PFSK-1 (cell line): Measurements from ENCODE around the gene TOP2A.

Experiments used
- FOXP2 ChIP-seq: optimal IDR thresholded peaks from 2 replicates; pipeline ENCODE3; 2011; ENCODE audit warnings: borderline replicate concordance, control low read depth, inconsistent platforms; ENCODE audit not compliant: insufficient read depth; ENCODE audit errors: extremely low read length, extremely low read depth
- POLR2AphosphoS5 ChIP-seq: IDR thresholded peaks from 2 replicates; pipeline ENCODE4 v1.6.1; 2012; ENCODE audit warnings: low read depth, mild to moderate bottlenecking, control low read depth, low read length, moderate library complexity
- REST ChIP-seq, 2 experiments: IDR thresholded peaks; 2 replicates each; pipeline versions ENCODE4 v1.6.1 to v1.8.0; 2011 to 2012; ENCODE audit warnings: low read depth in 2 of 2, low read length in 2 of 2, control low read depth in 1 of 2, inconsistent platforms in 1 of 2, mild to moderate bottlenecking in 1 of 2, moderate library complexity in 1 of 2; ENCODE audit not compliant: insufficient read depth in 1 of 2
- SIN3A ChIP-seq: IDR thresholded peaks from 2 replicates; pipeline ENCODE4 v1.6.1; 2012; ENCODE audit warnings: mild to moderate bottlenecking, low read length, moderate library complexity, borderline replicate concordance; ENCODE audit not compliant: insufficient read depth
- TAF1 ChIP-seq: IDR thresholded peaks from 2 replicates; pipeline ENCODE4 v1.6.1; 2012; ENCODE audit warnings: low read length, control low read depth, borderline replicate concordance; ENCODE audit not compliant: insufficient read depth

TOP2A gene

GRCh38 chr17:40361925-40362695, 55.6 kb downstream of the TOP2A start:
- no peak for TF ChIP-seq FOXP2
- no peak for TF ChIP-seq POLR2AphosphoS5
- TF ChIP-seq SIN3A, result no peak
- TF ChIP-seq REST (IDR thresholded peaks at IDR 0.05; ENCODE audit: insufficient read depth in 1 of 2, low read depth in 2 of 2, low read length in 2 of 2), result no peak
- TF ChIP-seq TAF1, result no peak

GRCh38 chr17:40361063-40361924, 56.4 kb downstream of the TOP2A start:
- TF ChIP-seq POLR2AphosphoS5 (no peak), REST (IDR thresholded peaks at IDR 0.05; ENCODE audit: insufficient read depth in 1 of 2, low read depth in 2 of 2, low read length in 2 of 2) (no peak), FOXP2 (no peak), SIN3A (no peak), TAF1 (no peak)

- no peak for TF ChIP-seq FOXP2
- TF ChIP-seq TAF1, result no peak
- no peak for TF ChIP-seq REST (IDR thresholded peaks at IDR 0.05; ENCODE audit: insufficient read depth in 1 of 2, low read depth in 2 of 2, low read length in 2 of 2)
- no peak for TF ChIP-seq SIN3A
- no peak for TF ChIP-seq POLR2AphosphoS5
Measured at GRCh38 chr17:40360091-40360490, 57.6 kb downstream of the TOP2A start.

- TF ChIP-seq TAF1 (no peak), POLR2AphosphoS5 (no peak), REST (IDR thresholded peaks at IDR 0.05; ENCODE audit: insufficient read depth in 1 of 2, low read depth in 2 of 2, low read length in 2 of 2) (no peak), FOXP2 (peak; percentile 21)
Measured at GRCh38 chr17:40358323-40359038, 59.2 kb downstream of the TOP2A start.
